Loucy (cell line): ENCODE results near the gene TCOF1.

Source experiments
- H2AFZ ChIP-seq: fragments of 200-600 bp; sonication (generic); 2 replicates; pipeline ENCODE4 v1.6.0; 2016; ENCODE audit warnings: antibody characterized with exemption, mild to moderate bottlenecking, low read length, moderate library complexity
- H3F3A ChIP-seq: fragments of 200-600 bp; 2 replicates; pipeline ENCODE4 v1.6.0; 2016; ENCODE audit warnings: antibody characterized with exemption, low read depth, mild to moderate bottlenecking
- H3K27me3 ChIP-seq: fragments of 200-600 bp; sonication (generic); 2 replicates; pipeline ENCODE4 v1.6.1; 2014; ENCODE audit warnings: low read length, mild to moderate bottlenecking; ENCODE audit not compliant: insufficient read depth, poor library complexity, severe bottlenecking
- H3K36me3 ChIP-seq: fragments of 200-600 bp; sonication (generic); 2 replicates; pipeline ENCODE4 v1.6.1; 2016; ENCODE audit warnings: low read length; ENCODE audit not compliant: insufficient read depth
- H3K4me1 ChIP-seq: fragments of 200-600 bp; sonication (generic); 2 replicates; pipeline ENCODE4 v1.5.1; 2014; ENCODE audit warnings: low read length, mild to moderate bottlenecking; ENCODE audit not compliant: insufficient read depth, poor library complexity, severe bottlenecking
- H3K4me2 ChIP-seq: fragments of 200-600 bp; sonication (generic); 2 replicates; pipeline ENCODE4 v1.6.0; 2014; ENCODE audit warnings: antibody characterized with exemption, low read length, low read depth, mild to moderate bottlenecking; ENCODE audit not compliant: poor library complexity, severe bottlenecking
- H3K4me3 ChIP-seq: fragments of 200-600 bp; sonication (generic); 2 replicates; pipeline ENCODE4 v1.5.1; 2014; ENCODE audit warnings: low read length, mild to moderate bottlenecking, mixed read lengths; ENCODE audit not compliant: poor library complexity, severe bottlenecking
- H3K79me2 ChIP-seq: fragments of 200-600 bp; sonication (generic); 2 replicates; pipeline ENCODE4 v1.6.1; 2014; ENCODE audit warnings: low read length; ENCODE audit not compliant: insufficient read depth
- H3K9ac ChIP-seq: fragments of 200-600 bp; sonication (generic); 2 replicates; pipeline ENCODE4 v1.6.0; 2014; ENCODE audit warnings: mild to moderate bottlenecking, low read depth, low read length, moderate library complexity; ENCODE audit not compliant: poor library complexity, severe bottlenecking
- H3K9me2 ChIP-seq: fragments of 200-600 bp; sonication (generic); replicated peaks from 2 replicates; pipeline ENCODE4 v1.6.1; 2016; ENCODE audit warnings: low read depth, low read length, mixed read lengths
- H3K9me3 ChIP-seq: fragments of 200-600 bp; sonication (generic); 2 replicates; pipeline ENCODE4 v1.6.1; 2014; ENCODE audit warnings: mild to moderate bottlenecking, antibody characterized with exemption, low read length, low read depth; ENCODE audit not compliant: insufficient read depth
- H4K20me1 ChIP-seq: fragments of 200-600 bp; sonication (generic); 2 replicates; pipeline ENCODE4 v1.6.0; 2014; ENCODE audit warnings: antibody characterized with exemption, low read length, mild to moderate bottlenecking; ENCODE audit not compliant: insufficient read depth, poor library complexity, severe bottlenecking
- EZH2phosphoT487 ChIP-seq: fragments of 200-600 bp; IDR thresholded peaks from 2 replicates; pipeline ENCODE4 v1.6.1; 2018; ENCODE audit warnings: antibody characterized with exemption, mild to moderate bottlenecking, moderate library complexity, borderline replicate concordance
- TF ChIP-seq, protein P1 (sequence below): fragments of 200-600 bp; sonication (generic); conservative IDR thresholded peaks from 2 replicates; pipeline ENCODE4 v1.5.1; 2014; ENCODE audit warnings: mild to moderate bottlenecking, antibody characterized with exemption, low read length

TCOF1 gene

DNA sequence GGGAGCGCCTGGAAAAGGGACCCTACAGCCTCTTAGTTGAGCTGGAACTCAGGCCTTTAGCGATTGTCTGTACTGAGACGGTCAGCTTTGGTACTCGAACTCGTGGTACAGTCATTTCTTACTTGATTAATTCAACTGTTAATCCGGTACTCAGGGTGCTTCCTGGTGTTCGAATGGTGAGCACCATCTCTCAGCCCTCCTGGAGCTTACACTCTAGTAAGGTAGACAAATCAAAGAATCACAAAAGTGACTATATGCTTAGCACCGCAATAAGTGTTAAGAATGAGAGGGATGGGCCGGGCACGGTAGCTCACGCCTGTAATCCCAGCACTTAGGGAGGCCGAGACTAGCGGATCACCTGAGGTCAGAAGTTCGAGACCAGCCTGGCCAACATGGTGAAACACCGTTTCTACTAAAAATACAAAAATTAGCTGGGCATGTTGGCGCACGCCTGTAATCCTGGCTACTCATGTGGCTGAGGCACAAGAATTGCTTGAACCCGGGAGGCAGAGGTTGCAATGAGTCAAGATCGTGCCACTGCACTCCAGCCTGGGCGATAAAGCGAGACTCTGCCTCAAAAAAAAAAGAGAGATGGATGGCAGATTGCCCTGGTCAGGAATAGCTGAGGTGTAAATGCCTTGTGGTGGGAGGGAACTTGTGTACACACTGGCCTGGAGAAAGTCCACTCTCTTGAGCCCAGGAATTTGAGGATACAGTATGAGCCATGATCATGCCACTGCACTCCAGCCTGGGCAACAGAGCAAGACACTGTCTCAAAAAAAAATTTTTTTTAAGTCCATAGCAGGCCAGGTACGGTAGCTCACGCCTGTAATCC lies 981 bp downstream of the TCOF1 start:
- Histone ChIP-seq H3K9ac (peak overlapping the region; percentile 83), H2AFZ (peak overlapping the region; percentile 64), H3K4me1 (peaks cover 26% of the 10 kb centered on the region), H3K9me2 (no peaks in the 10 kb centered on the region), H3K4me3 (peak overlapping the region; percentile 86), H4K20me1 (peaks cover 26% of the 10 kb centered on the region), H3K9me3 (no peaks in the 10 kb centered on the region), H3K36me3 (peaks cover 25% of the 10 kb centered on the region; the same call in 1 of the 2 replicates), H3K4me2 (peak overlapping the region; percentile 87), H3K27me3 (no peaks in the 10 kb centered on the region), H3F3A (no peaks in the 10 kb centered on the region), H3K79me2 (peaks cover 53% of the 10 kb centered on the region)
- no peak for TF ChIP-seq EZH2phosphoT487
- TF ChIP-seq, protein P1, sequence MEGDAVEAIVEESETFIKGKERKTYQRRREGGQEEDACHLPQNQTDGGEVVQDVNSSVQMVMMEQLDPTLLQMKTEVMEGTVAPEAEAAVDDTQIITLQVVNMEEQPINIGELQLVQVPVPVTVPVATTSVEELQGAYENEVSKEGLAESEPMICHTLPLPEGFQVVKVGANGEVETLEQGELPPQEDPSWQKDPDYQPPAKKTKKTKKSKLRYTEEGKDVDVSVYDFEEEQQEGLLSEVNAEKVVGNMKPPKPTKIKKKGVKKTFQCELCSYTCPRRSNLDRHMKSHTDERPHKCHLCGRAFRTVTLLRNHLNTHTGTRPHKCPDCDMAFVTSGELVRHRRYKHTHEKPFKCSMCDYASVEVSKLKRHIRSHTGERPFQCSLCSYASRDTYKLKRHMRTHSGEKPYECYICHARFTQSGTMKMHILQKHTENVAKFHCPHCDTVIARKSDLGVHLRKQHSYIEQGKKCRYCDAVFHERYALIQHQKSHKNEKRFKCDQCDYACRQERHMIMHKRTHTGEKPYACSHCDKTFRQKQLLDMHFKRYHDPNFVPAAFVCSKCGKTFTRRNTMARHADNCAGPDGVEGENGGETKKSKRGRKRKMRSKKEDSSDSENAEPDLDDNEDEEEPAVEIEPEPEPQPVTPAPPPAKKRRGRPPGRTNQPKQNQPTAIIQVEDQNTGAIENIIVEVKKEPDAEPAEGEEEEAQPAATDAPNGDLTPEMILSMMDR, result no peak

DNA sequence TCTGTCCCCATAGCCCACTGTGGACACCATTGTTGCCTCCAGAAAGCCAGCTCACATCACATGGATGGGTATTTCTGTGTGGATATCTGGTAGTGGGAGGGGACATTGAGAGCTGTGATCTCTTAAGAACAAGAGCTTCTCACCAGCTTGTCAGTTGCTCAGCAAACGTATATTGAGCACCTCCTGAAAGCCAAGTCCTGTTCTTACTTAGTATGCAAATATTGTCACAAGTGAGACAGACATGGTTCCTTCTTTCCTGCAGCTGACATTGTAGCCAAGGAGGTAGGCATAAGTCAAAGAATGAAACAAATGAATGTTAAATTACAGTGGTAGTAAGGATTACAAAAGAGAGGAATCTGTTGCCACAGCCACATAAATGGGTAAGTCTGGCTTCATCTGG lies 3.8 kb downstream of the TCOF1 start:
- peaks cover 53% of the 10 kb centered on the region for H3K79me2 ChIP-seq
- peaks cover 50% of the 10 kb centered on the region; the same call in 1 of the 2 replicates for H3K36me3 ChIP-seq
- H3K4me1 ChIP-seq, result peaks cover 26% of the 10 kb centered on the region

DNA sequence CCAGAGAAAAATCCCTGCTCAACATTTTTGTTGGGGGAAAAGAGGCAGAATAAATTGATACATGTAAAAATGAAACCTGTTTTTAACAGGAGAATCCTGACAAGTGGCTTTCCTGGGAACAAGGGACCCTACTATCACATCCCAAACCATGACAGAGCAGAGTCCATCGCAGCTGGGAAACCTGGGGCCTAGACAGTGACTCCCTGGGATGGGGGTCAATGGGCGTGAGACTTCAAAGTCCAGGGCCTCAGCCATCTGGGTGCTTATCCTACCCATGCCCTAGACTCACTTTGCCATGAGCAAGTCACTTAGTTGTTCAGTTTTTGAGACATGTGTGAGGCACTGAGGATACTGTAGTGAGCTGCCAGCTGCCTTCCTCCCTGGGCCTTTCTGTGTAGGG lies 5.7 kb downstream of the TCOF1 start:
- Histone ChIP-seq H2AFZ (no peak overlapping the region), H3K4me3 (no peak overlapping the region), H3K79me2 (peaks cover 46% of the 10 kb centered on the region), H3K4me1 (peaks cover 20% of the 10 kb centered on the region), H3F3A (no peaks in the 10 kb centered on the region), H3K9ac (no peak overlapping the region), H3K9me3 (no peaks in the 10 kb centered on the region), H4K20me1 (peaks cover 24% of the 10 kb centered on the region), H3K9me2 (no peaks in the 10 kb centered on the region), H3K4me2 (no peak overlapping the region), H3K36me3 (peaks cover 63% of the 10 kb centered on the region), H3K27me3 (no peaks in the 10 kb centered on the region)
- no peak for TF ChIP-seq EZH2phosphoT487
- TF ChIP-seq, protein P1, result no peak

More for the DNA sequence above, 3.8 kb downstream of the TCOF1 start:
- Histone ChIP-seq H3F3A (no peaks in the 10 kb centered on the region), H3K4me2 (peak overlapping the region; percentile 87), H2AFZ (no peak overlapping the region), H3K9ac (no peak overlapping the region), H3K4me3 (no peak overlapping the region), H3K27me3 (no peaks in the 10 kb centered on the region), H3K9me3 (no peaks in the 10 kb centered on the region), H4K20me1 (peaks cover 26% of the 10 kb centered on the region), H3K9me2 (no peaks in the 10 kb centered on the region)
- TF ChIP-seq, protein P1, result no peak
- TF ChIP-seq EZH2phosphoT487, result no peak
